ENCODE results near the gene UNC45A.

DNA sequence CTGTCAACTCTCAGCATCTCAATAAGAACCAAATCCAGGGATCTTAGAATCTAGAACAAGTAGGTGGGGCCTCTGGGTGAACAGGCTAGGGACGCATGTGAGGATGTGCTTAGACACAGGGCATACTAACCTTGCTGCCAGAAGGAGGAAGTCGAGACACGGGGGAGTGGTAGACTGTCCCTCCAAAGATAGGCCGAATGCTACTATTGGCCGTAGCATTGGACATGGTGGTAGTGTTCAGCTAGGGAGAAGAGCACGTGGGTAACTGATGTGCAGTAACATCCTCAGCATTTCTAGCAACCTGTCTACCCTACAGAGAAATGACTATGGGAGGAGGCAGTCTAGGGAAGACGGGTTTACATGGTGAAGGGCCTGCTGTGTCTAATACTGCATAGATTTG lies 35.2 kb downstream of the UNC45A start:
- no peak for TF ChIP-seq REPIN1 (tag by site-specific recombination; IDR thresholded peaks at IDR 0.05; ENCODE audit: low read depth)
- TF ChIP-seq, protein P1, sequence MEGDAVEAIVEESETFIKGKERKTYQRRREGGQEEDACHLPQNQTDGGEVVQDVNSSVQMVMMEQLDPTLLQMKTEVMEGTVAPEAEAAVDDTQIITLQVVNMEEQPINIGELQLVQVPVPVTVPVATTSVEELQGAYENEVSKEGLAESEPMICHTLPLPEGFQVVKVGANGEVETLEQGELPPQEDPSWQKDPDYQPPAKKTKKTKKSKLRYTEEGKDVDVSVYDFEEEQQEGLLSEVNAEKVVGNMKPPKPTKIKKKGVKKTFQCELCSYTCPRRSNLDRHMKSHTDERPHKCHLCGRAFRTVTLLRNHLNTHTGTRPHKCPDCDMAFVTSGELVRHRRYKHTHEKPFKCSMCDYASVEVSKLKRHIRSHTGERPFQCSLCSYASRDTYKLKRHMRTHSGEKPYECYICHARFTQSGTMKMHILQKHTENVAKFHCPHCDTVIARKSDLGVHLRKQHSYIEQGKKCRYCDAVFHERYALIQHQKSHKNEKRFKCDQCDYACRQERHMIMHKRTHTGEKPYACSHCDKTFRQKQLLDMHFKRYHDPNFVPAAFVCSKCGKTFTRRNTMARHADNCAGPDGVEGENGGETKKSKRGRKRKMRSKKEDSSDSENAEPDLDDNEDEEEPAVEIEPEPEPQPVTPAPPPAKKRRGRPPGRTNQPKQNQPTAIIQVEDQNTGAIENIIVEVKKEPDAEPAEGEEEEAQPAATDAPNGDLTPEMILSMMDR (tag by site-specific recombination; IDR thresholded peaks at IDR 0.05): no peak
- TF ChIP-seq ZNF747 (tag by site-specific recombination; IDR thresholded peaks at IDR 0.05): no peak
- TF ChIP-seq, protein P2, sequence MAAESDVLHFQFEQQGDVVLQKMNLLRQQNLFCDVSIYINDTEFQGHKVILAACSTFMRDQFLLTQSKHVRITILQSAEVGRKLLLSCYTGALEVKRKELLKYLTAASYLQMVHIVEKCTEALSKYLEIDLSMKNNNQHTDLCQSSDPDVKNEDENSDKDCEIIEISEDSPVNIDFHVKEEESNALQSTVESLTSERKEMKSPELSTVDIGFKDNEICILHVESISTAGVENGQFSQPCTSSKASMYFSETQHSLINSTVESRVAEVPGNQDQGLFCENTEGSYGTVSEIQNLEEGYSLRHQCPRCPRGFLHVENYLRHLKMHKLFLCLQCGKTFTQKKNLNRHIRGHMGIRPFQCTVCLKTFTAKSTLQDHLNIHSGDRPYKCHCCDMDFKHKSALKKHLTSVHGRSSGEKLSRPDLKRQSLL (tag by site-specific recombination; IDR thresholded peaks at IDR 0.05): no peak
- TF ChIP-seq, protein P3, sequence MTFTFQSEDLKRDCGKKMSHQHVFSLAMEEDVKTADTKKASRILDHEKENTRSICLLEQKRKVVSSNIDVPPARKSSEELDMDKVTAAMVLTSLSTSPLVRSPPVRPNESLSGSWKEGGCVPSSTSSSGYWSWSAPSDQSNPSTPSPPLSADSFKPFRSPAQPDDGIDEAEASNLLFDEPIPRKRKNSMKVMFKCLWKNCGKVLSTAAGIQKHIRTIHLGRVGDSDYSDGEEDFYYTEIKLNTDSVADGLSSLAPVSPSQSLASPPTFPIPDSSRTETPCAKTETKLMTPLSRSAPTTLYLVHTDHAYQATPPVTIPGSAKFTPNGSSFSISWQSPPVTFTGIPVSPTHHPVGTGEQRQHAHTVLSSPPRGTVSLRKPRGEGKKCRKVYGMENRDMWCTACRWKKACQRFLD (tag by site-specific recombination; IDR thresholded peaks at IDR 0.05): no peak
- no peak for TF ChIP-seq ZNF571 (tag by site-specific recombination; IDR thresholded peaks at IDR 0.05)
- TF ChIP-seq GLIS2 (tag by site-specific recombination; IDR thresholded peaks at IDR 0.05): no peak
- TF ChIP-seq, protein P4, sequence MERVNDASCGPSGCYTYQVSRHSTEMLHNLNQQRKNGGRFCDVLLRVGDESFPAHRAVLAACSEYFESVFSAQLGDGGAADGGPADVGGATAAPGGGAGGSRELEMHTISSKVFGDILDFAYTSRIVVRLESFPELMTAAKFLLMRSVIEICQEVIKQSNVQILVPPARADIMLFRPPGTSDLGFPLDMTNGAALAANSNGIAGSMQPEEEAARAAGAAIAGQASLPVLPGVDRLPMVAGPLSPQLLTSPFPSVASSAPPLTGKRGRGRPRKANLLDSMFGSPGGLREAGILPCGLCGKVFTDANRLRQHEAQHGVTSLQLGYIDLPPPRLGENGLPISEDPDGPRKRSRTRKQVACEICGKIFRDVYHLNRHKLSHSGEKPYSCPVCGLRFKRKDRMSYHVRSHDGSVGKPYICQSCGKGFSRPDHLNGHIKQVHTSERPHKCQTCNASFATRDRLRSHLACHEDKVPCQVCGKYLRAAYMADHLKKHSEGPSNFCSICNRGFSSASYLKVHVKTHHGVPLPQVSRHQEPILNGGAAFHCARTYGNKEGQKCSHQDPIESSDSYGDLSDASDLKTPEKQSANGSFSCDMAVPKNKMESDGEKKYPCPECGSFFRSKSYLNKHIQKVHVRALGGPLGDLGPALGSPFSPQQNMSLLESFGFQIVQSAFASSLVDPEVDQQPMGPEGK (tag by site-specific recombination; IDR thresholded peaks at IDR 0.05): no peak
- TF ChIP-seq, protein P5, sequence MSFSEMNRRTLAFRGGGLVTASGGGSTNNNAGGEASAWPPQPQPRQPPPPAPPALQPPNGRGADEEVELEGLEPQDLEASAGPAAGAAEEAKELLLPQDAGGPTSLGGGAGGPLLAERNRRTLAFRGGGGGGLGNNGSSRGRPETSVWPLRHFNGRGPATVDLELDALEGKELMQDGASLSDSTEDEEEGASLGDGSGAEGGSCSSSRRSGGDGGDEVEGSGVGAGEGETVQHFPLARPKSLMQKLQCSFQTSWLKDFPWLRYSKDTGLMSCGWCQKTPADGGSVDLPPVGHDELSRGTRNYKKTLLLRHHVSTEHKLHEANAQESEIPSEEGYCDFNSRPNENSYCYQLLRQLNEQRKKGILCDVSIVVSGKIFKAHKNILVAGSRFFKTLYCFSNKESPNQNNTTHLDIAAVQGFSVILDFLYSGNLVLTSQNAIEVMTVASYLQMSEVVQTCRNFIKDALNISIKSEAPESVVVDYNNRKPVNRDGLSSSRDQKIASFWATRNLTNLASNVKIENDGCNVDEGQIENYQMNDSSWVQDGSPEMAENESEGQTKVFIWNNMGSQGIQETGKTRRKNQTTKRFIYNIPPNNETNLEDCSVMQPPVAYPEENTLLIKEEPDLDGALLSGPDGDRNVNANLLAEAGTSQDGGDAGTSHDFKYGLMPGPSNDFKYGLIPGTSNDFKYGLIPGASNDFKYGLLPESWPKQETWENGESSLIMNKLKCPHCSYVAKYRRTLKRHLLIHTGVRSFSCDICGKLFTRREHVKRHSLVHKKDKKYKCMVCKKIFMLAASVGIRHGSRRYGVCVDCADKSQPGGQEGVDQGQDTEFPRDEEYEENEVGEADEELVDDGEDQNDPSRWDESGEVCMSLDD (tag by site-specific recombination; IDR thresholded peaks at IDR 0.05): no peak
- TF ChIP-seq ZFP37 (tag by site-specific recombination; IDR thresholded peaks at IDR 0.05): no peak
